ENCODE measurements around the gene NMRK1.

NMRK1 gene

GRCh38 chr9:75101004-75101588 lies 13.1 kb upstream of the NMRK1 start:
- DNase-seq (ENCODE audit: low read depth): no peak

GRCh38 chr9:75096796-75097195 lies 8.8 kb upstream of the NMRK1 start:
- no peak for DNase-seq (ENCODE audit: low read depth)

- DNase-seq (ENCODE audit: low read depth): no peak
These were observed 4.8 kb upstream of the NMRK1 start for GRCh38 chr9:75092766-75093165.

DNA sequence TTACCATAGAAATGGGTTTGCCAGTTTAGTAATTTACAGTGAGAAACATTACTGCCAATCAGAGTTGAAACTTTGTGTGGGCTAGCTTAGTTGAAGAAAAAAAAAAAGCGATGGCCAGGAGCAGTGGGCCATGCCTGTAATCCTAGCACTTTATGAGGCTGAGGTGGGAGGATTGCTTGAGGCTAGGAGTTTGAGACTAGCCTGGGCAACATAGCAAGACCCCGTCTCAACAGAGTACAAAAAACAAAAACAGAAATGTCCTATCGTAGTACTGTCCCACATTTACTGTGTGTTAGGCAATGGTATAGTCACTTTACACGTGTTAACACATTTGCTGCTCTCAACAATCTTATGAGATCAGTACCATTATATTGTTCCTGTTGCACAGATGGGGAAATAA lies 2.6 kb upstream of the NMRK1 start:
- DNase-seq (ENCODE audit: low read depth): no peak

DNA sequence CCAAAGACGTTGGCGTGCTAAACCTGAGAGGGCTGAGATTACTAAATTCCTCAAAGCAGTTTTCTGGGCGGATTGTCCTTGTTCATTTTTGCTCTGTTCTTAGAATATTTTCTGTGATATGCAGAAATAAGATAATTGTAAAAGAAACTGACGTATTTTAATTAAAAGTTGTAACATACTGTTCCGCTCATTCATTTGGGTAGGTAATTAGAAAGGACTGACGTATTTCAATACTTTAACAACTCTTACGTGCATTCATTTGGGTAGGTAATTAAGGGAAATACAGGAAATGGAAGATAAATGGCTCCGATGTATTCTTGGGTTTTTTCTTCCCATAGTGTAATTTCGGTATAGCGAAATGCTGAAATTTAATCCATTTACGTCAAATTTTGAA lies 1.4 kb upstream of the NMRK1 start:
- no peak for DNase-seq (ENCODE audit: low read depth)

DNA sequence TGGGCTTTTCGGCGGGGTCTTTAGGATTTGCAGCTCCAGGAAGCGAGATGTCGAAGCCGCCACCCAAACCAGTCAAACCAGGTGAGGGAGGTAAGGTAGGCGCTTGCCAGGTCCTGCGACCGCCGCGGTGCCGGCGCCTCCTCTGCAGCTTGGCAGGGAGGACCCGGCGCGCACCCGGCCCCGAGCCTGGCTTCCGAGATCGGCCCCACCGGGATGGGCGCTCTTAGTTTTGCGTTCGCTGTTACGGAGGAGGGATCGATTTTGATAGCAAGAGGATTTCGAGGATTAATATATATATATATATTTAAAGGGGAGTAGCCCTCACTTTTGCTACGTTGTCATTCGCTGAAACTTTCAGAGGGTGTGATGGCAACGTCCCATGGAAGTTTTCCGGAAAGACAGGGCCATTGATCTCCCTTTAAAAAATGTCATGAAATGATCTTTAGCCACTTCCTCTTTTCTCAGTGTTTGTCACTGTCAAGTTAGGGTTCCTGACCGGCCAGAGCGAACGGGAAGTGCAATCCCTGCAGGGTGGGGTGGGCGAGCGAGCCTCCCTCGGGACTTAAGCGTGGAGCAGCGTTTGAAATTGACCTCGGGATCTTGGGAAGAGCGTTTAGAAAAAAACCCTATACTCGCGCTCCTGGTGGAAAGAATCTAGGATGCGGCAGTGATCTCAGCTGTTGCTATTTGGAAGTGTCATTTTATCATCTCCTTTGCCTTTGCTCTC lies 854 bp upstream of the NMRK1 start:
- no peak for DNase-seq (ENCODE audit: low read depth)

GRCh38 chr9:75087289-75087823 lies 599 bp downstream of the NMRK1 start:
- no peak for DNase-seq (ENCODE audit: low read depth)

GRCh38 chr9:75086541-75087288 lies 1.2 kb downstream of the NMRK1 start:
- no peak for DNase-seq (ENCODE audit: low read depth)

GRCh38 chr9:75085640-75086039 lies 2.3 kb downstream of the NMRK1 start:
- DNase-seq (ENCODE audit: low read depth): no peak

GRCh38 chr9:75084081-75084672 lies 3.8 kb downstream of the NMRK1 start:
- DNase-seq (ENCODE audit: low read depth): no peak

- no peak for DNase-seq (ENCODE audit: low read depth)
These were observed 4.6 kb downstream of the NMRK1 start for GRCh38 chr9:75083188-75083970.

- DNase-seq (ENCODE audit: low read depth): no peak
These were observed 6.3 kb downstream of the NMRK1 start for GRCh38 chr9:75081632-75082031.

DNA sequence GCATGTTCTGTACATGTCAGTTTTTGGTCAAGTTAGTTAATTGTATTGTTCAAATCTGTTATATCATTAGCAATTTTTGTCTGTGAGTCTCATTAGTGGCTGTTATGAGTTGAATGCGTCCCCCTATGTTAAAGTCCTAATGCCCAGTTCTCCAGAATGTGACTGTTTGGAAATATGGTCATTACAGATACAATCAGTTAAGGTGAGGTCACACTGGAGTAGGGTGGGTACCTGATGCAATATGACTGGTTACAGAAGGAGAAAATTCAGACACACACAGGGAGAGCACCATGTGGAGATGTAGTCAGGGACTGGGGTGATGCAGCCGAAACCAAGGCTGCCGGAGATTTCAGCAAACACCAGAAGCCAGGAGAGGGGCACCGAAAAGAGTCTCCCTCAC lies 15.1 kb downstream of the NMRK1 start:
- no peak for DNase-seq (ENCODE audit: low read depth)

- DNase-seq (ENCODE audit: low read depth): peak; percentile 70
These were observed 16.3 kb downstream of the NMRK1 start for GRCh38 chr9:75071530-75072122.

DNA sequence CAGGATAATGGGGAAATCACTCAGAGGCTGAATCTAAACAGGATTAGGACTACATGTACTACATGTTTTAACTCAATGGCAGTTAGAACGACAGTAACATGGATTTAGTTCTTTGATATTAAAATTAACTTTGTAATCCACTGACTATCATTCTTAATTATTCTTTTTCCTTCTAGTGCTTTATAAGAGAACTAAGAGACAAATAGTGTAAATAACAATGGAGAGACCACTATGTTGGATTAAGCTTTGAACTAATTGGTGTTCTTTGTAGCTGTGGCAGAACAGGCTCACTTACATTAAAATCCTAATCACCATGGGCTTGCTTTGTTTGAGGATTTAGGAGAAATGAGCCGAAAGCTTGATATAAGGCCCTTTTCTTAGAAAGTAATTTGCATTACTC lies 18.8 kb downstream of the NMRK1 start:
- DNase-seq (ENCODE audit: low read depth): no peak

DNA sequence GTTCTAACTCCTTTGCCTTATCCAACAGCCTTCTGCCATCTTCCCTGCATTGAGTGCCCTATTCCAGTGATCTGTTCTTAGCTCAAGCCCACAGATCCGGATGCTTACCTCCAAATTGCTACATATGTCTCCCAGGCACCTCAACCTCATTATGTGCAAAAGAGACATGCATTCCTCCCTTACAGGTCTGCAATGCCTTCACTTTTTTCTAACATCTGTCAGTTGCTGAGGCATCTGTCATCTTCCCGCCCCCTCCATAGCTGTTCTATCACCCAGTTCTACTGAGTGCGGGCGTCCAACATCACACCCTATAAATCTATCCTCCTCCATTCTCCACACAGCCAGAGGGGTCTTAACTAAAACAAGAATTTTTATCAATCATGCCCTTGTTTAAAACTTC lies 20.1 kb downstream of the NMRK1 start:
- no peak for DNase-seq (ENCODE audit: low read depth)

GRCh38 chr9:75065510-75065909 lies 22.4 kb downstream of the NMRK1 start:
- DNase-seq (ENCODE audit: low read depth): no peak

GRCh38 chr9:75064307-75065025 lies 23.5 kb downstream of the NMRK1 start:
- no peak for DNase-seq (ENCODE audit: low read depth)

- no peak for DNase-seq (ENCODE audit: low read depth)
These were observed 24.2 kb downstream of the NMRK1 start for GRCh38 chr9:75063556-75064305.

- no peak for DNase-seq (ENCODE audit: low read depth)
These were observed 26.8 kb downstream of the NMRK1 start for GRCh38 chr9:75061169-75061568.
